Inflammatory macrophage treated with lipopolysaccharide for 1 hour (primary cell): ENCODE data around the gene GNGT1.
"Not testable (repeated sequence)": the region's sequence is repeated elsewhere in the genome, so short reads cannot be mapped to it uniquely, and the experiment has no call there.

Experiments used
- DNase-seq, 2 donors: peaks; one replicate each; pipeline ENCODE4 v3.0.0-alpha.2; 2020 to 2022

The GNGT1 gene

DNA sequence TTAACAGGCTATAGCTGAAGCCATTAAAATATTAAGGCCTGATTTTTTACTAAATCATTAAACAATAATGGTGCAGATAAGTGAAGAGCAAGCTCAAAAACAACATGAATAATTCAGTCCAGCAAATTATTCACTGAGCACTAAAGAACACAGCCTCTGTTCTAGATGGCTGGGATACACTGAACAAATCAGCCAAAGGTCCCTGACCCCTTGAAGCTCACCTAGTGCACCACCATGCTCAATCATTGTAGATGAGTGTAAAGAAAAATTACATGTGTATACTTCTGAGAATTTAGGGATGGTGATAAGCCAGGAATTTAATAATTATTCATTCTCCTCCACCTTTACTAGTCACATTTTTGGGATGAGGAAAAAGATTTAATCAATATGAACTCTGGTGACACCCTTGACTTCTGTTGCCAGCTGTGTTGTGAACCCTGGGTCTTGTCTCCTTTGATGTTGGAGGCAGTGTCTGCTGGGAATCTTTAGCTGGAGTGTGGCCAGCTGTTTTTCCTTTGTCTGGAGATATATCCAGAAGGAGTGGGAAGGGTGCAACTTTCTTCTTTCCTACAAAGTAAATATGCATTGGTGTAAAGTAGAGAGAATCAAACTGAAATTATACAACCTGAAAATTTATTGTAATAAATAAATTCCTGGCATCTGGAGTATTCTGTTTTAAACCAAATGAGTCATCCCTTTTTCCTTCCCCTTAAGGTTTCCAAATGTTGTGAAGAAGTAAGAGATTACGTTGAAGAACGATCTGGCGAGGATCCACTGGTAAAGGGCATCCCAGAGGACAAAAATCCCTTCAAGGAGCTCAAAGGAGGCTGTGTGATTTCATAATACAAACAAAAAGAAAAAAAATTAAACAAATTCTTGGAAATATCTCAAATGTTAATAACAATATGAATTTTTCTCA is 4.0 kb downstream of the GNGT1 start:
- no peak for DNase-seq

DNA sequence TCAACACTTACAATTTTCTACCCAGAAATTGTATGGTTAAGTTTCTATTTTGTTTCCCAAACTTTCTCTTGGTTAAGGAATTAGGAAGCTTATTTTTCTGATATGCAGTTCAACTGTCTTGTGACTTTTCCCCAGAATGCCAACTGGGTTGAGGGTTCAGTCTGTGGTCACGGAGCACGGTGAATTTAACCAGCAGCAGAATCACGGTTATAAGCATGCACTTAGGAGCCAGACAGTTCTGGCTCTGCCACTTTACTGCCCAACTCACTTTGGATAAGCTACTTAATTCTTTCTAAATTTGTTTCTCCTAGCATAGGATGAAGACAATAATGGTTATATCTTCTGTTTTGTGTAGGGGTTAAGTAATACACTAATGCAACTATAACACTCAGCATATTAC is 4.9 kb downstream of the GNGT1 start:
- not testable (repeated sequence) for DNase-seq

GRCh38 chr7:93911661-93912060 is 5.3 kb downstream of the GNGT1 start:
- not testable (repeated sequence) for DNase-seq

- no peak for DNase-seq
These were observed 6.8 kb downstream of the GNGT1 start for GRCh38 chr7:93913197-93913596.

DNA sequence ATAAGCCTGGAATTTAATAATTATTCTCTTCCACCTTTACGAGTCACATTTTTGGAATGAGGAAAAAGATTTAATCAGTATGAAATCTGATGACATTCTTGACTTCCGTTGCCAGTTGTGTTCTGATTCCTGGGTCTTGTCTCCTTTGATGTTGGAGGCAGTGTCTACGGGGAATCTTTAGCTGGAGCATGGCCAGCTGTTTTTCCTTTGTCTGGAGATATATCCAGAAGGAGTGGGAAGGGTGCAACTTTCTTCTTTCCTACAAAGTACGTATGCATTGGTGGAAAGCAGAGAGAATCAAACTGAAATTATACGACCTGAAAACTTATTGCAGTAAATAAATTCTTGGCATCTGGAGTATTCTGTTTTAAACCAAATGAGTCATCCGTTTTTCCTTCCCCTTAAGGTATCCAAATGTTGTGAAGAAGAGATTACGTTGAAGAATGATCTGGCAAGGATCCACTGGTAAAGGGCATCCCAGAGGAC is 8.3 kb downstream of the GNGT1 start:
- DNase-seq: no peak

- DNase-seq: not testable (repeated sequence)
These were observed 9.0 kb downstream of the GNGT1 start for GRCh38 chr7:93915206-93915842.

- not testable (repeated sequence) for DNase-seq
These were observed 9.5 kb downstream of the GNGT1 start for GRCh38 chr7:93915888-93916287.

- DNase-seq: not testable (repeated sequence)
These were observed 9.9 kb downstream of the GNGT1 start for GRCh38 chr7:93916315-93916714.

DNA sequence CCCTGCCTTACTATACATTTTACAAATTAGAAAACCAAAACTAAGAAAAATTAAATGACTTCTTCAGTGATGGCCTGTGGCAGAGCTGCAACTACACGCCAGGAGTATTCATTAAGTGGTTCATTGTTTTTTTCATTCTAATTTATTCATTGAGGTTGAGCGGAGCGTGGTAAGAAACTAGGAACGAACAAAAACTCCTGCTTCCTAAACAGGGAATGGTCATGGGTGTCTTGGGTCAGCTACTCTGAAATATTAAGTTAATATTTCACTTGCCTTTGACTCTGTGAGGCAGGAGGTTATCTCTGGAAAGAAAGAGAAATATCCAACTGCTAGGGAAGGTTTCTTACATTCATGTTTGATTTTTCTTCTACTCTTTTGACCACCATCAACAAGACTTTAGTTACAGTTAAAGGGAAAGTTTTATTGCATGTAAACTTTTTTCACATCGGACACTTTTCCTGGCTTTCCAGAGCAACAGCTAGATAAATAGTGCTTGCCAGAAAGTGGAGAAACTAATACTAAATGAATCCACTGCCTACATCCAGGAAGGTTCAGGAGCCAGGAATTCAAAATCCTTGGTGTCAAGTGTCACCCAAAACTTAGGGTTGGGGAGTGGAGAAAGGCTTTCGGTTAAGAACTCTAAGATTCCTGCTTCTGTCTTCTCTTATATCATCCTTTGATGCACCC is 14.3 kb downstream of the GNGT1 start:
- DNase-seq: no peak

DNA sequence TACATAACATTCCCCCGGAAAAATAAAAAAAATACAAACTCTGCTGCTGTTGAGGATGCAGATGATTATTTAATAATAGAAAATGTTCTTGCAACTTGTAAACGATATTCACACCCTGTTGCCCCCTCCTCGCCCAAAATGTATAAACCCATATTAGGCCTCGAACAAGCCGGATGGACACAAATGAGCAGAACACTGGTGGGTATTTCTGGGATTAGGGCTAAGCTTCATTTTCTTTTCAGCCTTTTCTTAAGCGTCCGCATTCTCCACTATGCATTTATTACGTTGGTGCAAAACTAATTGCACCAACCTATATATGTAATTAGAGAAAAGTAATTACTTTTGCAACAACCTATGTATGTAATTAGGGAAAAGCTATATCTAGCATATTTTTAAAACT is 14.8 kb downstream of the GNGT1 start:
- DNase-seq: no peak

GRCh38 chr7:93921607-93922566 is 15.5 kb downstream of the GNGT1 start, which contains the start of gene GNG11:
TSS of gene GNG11 (plus strand) at chr7:93921735. CDS start at chr7:93922138, 403 bp downstream.
- peak; percentile 5 to 20 for DNase-seq

- DNase-seq: no peak
These were observed 16.9 kb downstream of the GNGT1 start for GRCh38 chr7:93923296-93923695.

DNA sequence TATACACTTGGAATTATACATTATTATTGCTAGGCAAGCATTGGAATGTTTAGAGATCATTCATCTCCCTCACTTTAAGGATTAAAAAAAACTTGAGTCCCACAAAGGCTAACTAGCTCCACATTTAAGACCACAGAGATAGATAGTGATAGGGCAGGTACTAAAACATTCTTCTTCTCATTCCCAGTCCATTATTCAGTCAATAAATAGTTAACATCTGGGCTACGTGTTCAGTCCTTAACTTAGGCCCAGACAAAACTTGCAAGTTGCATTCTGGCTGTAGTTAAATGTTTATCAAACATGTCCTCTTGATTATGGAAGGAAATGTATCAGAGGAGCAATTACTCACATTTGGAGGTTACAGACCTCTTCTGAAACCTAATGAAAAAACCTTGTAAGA is 17.6 kb downstream of the GNGT1 start:
- no peak for DNase-seq

GRCh38 chr7:93926800-93927199 is 20.4 kb downstream of the GNGT1 start:
- DNase-seq: no peak

DNA sequence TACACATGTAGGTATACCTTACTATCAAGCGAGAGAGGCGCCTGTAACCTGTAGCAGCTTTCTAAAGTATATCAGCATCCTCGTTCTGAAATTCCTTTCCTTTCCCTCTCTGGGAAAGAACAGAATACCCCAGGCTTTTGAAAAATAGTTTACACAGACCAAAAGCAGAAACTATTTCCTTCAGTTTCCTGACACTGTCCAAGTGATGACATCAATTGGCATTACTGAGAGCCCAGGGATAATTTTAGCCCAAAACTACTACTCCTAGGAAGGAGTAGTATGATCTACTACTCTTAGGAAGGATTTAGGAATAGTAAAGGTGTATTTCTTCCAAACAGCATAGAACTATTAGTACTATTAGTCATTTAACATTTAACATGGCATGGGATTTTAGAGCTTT is 21.2 kb downstream of the GNGT1 start:
- DNase-seq: no peak

DNA sequence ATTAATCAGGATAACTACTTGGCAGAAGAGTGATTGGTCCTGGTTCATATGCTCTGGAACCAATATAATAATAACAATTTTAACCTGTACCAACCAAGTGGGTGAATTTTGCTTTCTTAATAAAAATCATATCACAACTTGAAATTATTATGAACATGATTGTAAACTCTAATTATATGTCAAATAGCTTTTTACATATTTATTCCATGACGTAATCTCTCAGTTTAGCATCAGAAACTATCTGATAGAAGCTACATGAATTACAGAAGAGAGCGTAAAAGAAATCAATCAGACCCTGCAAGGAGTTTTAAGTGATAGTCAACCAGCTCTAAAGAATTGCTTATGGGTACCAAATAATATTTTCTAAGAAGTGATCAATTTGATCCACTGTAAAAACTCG is 25.3 kb downstream of the GNGT1 start:
- DNase-seq: no peak

- no peak for DNase-seq
These were observed 26.8 kb downstream of the GNGT1 start for GRCh38 chr7:93933156-93933555.

DNA sequence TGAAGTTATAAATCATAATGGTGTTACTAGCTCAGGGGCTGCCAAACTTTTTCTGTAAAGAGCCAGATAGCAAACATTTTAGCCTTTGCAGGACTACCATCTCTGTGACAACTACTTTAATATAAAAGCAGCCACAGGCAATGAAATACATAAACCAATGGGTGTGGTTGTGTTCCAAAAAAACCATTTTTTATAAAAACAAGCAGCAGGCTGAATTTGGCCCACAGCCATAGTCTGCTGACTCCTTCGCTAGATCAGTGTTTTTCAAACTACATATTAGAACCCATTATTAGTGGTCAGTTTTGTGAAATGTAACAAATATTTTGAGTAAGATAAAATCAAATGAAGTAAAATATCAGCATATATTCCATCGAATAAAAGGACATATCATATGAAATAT is 28.7 kb downstream of the GNGT1 start:
- DNase-seq: no peak

GRCh38 chr7:93937818-93938217 is 31.5 kb downstream of the GNGT1 start:
- DNase-seq: no peak

GRCh38 chr7:93938293-93938692 is 31.9 kb downstream of the GNGT1 start:
- no peak for DNase-seq

GRCh38 chr7:93941945-93942344 is 35.6 kb downstream of the GNGT1 start:
- DNase-seq: no peak
